AG09319 (cell line): ENCODE data around the gene ADPRHL1.
A peak's percentile ranks its signal among the peaks of the same experiment; 100 is the strongest.

Experiments used
- DNase-seq: peaks from one replicate; pipeline ENCODE4 v3.0.0-alpha.2; 2010; ENCODE audit warnings: low read depth; ENCODE audit errors: extremely low read depth
- CTCF ChIP-seq: IDR thresholded peaks from 2 replicates; pipeline ENCODE4 v1.5.1; 2011; ENCODE audit warnings: low read depth, mild to moderate bottlenecking, inconsistent platforms, low read length, moderate library complexity

Gene ADPRHL1

GRCh38 chr13:113461022-113461751 is 7.9 kb upstream of the ADPRHL1 start:
- no peak for TF ChIP-seq CTCF
- DNase-seq, result no peak

DNA sequence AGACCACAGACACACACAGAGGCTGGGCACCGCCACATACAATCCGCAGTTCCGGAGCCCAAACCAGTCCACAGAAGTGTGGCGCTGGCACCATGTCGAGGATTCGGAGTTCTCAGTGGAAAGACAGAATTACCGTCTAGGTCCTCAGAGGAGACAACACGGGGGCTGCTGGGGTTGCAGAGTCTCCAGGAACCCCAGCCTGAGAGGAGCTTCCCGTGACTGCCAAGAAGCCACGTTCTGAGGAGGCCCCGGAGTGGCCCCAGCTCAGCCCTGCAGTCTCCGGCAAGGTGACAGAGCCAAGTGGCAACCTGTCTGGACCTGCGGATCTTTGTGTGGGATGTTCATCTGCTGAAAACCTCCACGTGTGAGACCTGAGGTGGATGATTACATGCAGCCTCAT is 7.3 kb upstream of the ADPRHL1 start:
- no peak for TF ChIP-seq CTCF

GRCh38 chr13:113460064-113460555 is 6.8 kb upstream of the ADPRHL1 start:
- no peak for DNase-seq
- no peak for TF ChIP-seq CTCF

More for the DNA sequence above, 7.3 kb upstream of the ADPRHL1 start:
- no peak for DNase-seq

DNA sequence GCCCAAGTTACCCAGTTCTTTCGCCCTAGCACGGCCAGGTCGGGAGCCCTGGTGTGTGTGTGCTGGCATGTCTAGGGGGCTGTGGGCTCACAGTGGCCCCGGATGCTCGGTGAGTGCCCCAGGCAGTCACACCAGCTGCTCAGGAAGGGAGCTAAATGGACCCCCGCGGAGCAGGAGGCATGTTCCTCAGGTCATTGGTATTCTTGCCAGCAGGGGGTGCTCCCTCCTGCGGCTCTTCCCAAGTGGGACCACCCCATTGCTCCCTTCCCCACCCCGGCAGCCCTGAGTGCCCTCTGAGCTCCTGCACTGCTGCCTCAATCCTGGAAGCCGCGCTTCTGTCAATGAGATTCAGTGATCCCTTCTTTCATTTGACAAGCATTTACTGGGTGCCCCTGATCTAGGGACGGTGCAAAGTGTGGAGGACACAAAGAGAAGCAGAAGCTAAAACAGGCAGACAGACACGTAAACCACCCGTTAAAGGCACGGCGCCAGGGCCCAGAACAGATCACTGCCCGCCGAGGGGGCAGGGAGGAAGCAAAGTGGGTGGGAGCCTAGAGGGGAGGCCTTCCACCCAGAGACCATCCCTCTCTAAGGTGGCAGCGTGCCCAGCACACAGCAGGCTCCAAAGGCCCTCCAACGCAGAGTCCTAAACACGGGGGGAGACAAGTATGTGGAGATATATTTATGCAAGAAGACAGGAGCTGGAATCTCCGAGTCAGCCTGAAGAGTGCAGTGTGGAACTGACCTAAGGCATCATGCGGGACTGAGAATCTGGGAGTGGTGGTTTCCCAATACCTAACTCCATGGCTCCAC is 5.2 kb upstream of the ADPRHL1 start:
- DNase-seq, result no peak
- peak; percentile 27 for TF ChIP-seq CTCF

- no peak for DNase-seq
- TF ChIP-seq CTCF, result no peak
Observed at GRCh38 chr13:113457510-113457909, 4.2 kb upstream of the ADPRHL1 start.

GRCh38 chr13:113456116-113456702 is 2.9 kb upstream of the ADPRHL1 start:
- no peak for DNase-seq
- no peak for TF ChIP-seq CTCF

DNA sequence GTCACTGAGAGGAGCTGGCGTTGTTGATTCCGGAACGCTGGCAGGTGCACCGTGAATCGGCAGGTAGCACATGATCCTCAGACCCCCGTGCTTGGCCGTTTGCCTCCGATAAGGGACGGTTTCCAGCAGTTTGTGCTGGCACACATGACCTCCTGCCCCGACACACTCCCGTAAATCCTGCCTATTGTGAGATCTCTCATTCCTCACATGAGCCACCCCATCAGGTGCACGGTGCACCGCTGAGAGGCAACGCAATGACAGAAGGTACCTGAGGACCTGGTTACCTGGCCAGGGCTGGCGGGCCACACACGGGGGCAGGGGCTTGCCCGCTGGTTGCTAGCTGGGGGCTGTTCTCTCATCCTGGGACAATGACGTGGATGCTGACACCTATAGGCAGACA is 2.1 kb upstream of the ADPRHL1 start:
- no peak for DNase-seq
- no peak for TF ChIP-seq CTCF
